ENCODE data around the gene CACNA1C.

The CACNA1C gene

DNA sequence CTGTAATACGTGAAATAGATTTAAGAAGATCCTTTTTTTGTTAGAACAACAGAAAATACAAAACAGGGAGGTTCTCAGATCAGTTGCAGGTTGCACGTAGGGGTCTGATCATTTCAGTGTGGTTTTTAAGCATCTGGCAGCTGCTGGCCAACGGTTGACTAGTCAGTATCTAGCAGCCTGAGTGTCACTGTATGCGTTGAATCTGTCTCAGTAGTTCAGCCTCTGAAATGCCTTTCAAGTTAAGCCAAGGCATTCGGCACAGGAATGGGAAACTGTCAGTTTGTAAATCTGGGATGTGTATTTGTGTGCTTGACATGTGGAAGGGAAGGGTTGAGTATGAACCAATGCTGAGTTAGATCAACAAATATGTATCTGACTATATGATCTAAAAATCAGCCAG is 165.9 kb downstream of the CACNA1C start:
- DNase-seq (ENCODE audit: low spot score) = no peak
- TF ChIP-seq, protein P1, sequence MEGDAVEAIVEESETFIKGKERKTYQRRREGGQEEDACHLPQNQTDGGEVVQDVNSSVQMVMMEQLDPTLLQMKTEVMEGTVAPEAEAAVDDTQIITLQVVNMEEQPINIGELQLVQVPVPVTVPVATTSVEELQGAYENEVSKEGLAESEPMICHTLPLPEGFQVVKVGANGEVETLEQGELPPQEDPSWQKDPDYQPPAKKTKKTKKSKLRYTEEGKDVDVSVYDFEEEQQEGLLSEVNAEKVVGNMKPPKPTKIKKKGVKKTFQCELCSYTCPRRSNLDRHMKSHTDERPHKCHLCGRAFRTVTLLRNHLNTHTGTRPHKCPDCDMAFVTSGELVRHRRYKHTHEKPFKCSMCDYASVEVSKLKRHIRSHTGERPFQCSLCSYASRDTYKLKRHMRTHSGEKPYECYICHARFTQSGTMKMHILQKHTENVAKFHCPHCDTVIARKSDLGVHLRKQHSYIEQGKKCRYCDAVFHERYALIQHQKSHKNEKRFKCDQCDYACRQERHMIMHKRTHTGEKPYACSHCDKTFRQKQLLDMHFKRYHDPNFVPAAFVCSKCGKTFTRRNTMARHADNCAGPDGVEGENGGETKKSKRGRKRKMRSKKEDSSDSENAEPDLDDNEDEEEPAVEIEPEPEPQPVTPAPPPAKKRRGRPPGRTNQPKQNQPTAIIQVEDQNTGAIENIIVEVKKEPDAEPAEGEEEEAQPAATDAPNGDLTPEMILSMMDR (IDR thresholded peaks at IDR 0.05; ENCODE audit: extremely low read depth, missing control alignments) = no peak

GRCh38 chr12:2221030-2221621 is 168.3 kb downstream of the CACNA1C start:
- DNase-seq (ENCODE audit: low spot score) = no peak
- TF ChIP-seq, protein P1 (IDR thresholded peaks at IDR 0.05; ENCODE audit: extremely low read depth, missing control alignments) = no peak

- DNase-seq (ENCODE audit: low spot score) = no peak
- TF ChIP-seq, protein P1 (IDR thresholded peaks at IDR 0.05; ENCODE audit: extremely low read depth, missing control alignments) = no peak
These were observed 169.9 kb downstream of the CACNA1C start for GRCh38 chr12:2222691-2223090.

DNA sequence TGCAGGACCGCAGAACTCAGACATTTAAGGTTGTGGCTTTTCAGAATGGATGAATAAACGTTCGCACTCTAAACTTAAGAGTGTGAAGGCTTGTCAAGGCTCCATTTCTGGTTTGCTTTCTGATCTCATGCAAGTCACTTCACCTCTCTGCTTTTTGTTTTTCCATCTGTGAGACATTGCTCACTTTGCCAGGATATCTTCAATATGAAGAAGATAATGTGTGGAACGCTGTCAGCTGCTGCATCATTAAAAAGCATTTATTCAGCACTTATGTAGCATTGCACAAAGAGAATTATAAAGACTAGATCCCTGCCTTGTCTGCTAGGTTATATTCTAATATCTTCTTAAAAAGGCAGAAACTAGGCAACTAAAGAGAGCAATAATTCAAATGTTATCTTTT is 172.2 kb downstream of the CACNA1C start:
- DNase-seq (ENCODE audit: low spot score) = no peak
- TF ChIP-seq, protein P1 (IDR thresholded peaks at IDR 0.05; ENCODE audit: extremely low read depth, missing control alignments) = no peak

GRCh38 chr12:2225696-2226095 is 172.9 kb downstream of the CACNA1C start:
- no peak for DNase-seq (ENCODE audit: low spot score)
- TF ChIP-seq, protein P1 (IDR thresholded peaks at IDR 0.05; ENCODE audit: extremely low read depth, missing control alignments) = no peak

GRCh38 chr12:2226641-2227040 is 173.9 kb downstream of the CACNA1C start:
- no peak for DNase-seq (ENCODE audit: low spot score)
- TF ChIP-seq, protein P1 (IDR thresholded peaks at IDR 0.05; ENCODE audit: extremely low read depth, missing control alignments) = no peak

DNA sequence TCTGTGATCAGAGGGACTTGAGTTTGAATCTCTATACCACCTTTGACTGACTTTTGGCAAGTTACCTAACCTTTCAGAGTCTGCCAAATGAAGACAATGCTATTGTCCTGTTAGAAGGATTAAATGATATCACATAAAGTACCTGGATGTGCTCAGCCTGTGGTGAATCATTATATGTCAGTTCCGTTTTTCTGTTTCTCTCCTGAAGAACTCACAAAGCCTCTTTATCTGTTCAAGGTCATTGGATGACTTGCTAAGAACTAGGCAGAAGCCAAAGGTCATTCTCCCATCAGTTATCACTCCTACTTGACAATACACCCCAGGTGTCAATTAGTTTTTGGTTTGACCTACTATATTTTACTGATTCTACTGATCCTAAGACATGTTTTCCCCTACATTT is 174.6 kb downstream of the CACNA1C start:
- DNase-seq (ENCODE audit: low spot score) = no peak
- TF ChIP-seq, protein P1 (IDR thresholded peaks at IDR 0.05; ENCODE audit: extremely low read depth, missing control alignments) = no peak

All from GM20000 (cell line).